Sigmoid colon (tissue), 7 donors: ENCODE results near the gene AKTIP. TPM values are rescaled to one million over a fixed set of nuclear protein-coding genes. Genes with fewer than 3 reads are reported as not detected.

ENCODE experiments used
- DNase-seq: peaks from one replicate; pipeline ENCODE4 v3.0.0-alpha.2; 2019
- H3K27ac ChIP-seq, 4 donors: fragments of 200-600 bp; sonication (generic); one replicate each; pipeline ENCODE4 v1.5.1; 2016 to 2019; ENCODE audit warnings: mild to moderate bottlenecking in 1 of 4
- H3K27me3 ChIP-seq, 3 donors: fragments of 200-600 bp; sonication (generic); one replicate each; pipeline ENCODE4 v1.5.1; 2019; ENCODE audit warnings: mild to moderate bottlenecking in 1 of 3
- H3K36me3 ChIP-seq, 4 donors: fragments of 200-600 bp; sonication (generic); one replicate each; pipeline ENCODE4 v1.5.1; 2016 to 2019
- H3K4me1 ChIP-seq, 4 donors: fragments of 200-600 bp; sonication (generic); one replicate each; pipeline ENCODE4 v1.5.1; 2017 to 2019
- H3K4me3 ChIP-seq, 4 donors: fragments of 200-600 bp; sonication (generic); one replicate each; pipeline ENCODE4 v1.5.1; 2017 to 2019; ENCODE audit warnings: mild to moderate bottlenecking in 2 of 4, moderate library complexity in 1 of 4
- H3K9me3 ChIP-seq, 4 donors: fragments of 200-600 bp in 3 of 4; sonication (generic) in 3 of 4; one replicate each; pipeline versions ENCODE4 v1.5.1 to v1.6.1; 2013 to 2019
- CTCF ChIP-seq, 4 experiments: fragments of 450-650 bp in 3 of 4; fragments of 200-600 bp in 1 of 4; IDR thresholded peaks; one replicate each; pipeline ENCODE4 v1.5.1; 2016 to 2019; ENCODE audit warnings: antibody characterized with exemption in 4 of 4, mild to moderate bottlenecking in 3 of 4, moderate library complexity in 2 of 4
- EP300 ChIP-seq, 4 donors: sonication (generic); formaldehyde crosslinking; IDR thresholded peaks; one replicate each; pipeline ENCODE4 v1.6.1; 2017; ENCODE audit warnings: antibody characterized with exemption in 4 of 4
- POLR2A ChIP-seq, 2 donors: fragments of 450-650 bp; IDR thresholded peaks; one replicate each; pipeline ENCODE4 v1.6.1; 2016; ENCODE audit warnings: antibody characterized with exemption in 2 of 2, mild to moderate bottlenecking in 2 of 2, moderate library complexity in 2 of 2
- POLR2AphosphoS5 ChIP-seq, 4 donors: sonication (generic); formaldehyde crosslinking; IDR thresholded peaks; one replicate each; pipeline ENCODE4 v1.6.1; 2017; ENCODE audit warnings: antibody characterized with exemption in 4 of 4
- WGBS, 2 donors: extraction: QIAGEN DNeasy Blood & Tissue Kit; methylation state at CpG; one replicate each; pipeline ENCODE4 v1.1.7; 2013; 5-methylcytosine and 5-hydroxymethylcytosine counted together
- intact Hi-C: fragments of 100-400 bp; cut with DNase I; formaldehyde crosslinking; loops from one replicate; pipeline ENCODE4 v1.15.1; 2023
- polyA plus RNA-seq, 3 donors: library from polyadenylated mRNA; stranded (reverse); fragments of 200-250 nt; gene quantifications; one replicate each; pipeline ENCODE4 v1.2.3, GENCODE V29; 2013
- total RNA-seq, 4 donors: library from RNA; depleted of rRNA; stranded (reverse); fragments of >200 nt; gene quantifications; one replicate each; pipeline ENCODE4 v1.1.0, GENCODE V29; 2016
- donor health status: healthy with polysubstance abuse.
- donor health status: Bipolar disorder and iron deficiency.
- donor health status: healthy.

AKTIP gene
- total and polyA plus RNA-seq, 7 donors, result 14.4 to 56.0 (median 39.5) TPM

GRCh38 chr16:53504665-53505064, 1.7 kb upstream of the AKTIP start:
- TF ChIP-seq POLR2AphosphoS5 (IDR thresholded peaks at IDR 0.05), result no peak
- TF ChIP-seq CTCF (IDR thresholded peaks at IDR 0.05), result no peak
- TF ChIP-seq POLR2A (IDR thresholded peaks at IDR 0.05), result no peak
- TF ChIP-seq EP300 (IDR thresholded peaks at IDR 0.05), result no peak
- Histone ChIP-seq H3K36me3 (no peaks in the 10 kb centered on the region), H3K4me1 (peaks cover 0 to 33% (median 28%) of the 10 kb centered on the region in 4 donors), H3K27ac (peak overlapping the region; percentile 92 to 99 (median 96)), H3K4me3 (peak overlapping the region in 1 of 4 donors; percentile 89), H3K27me3 (no peaks in the 10 kb centered on the region), H3K9me3 (no peaks in the 10 kb centered on the region)
- no peak for DNase-seq
- 85 to 92% methylated on average over 7 of the region's 7 CpGs for WGBS, 2 donors
- intact Hi-C loops, result loop anchor here (5.0 kb wide), 2 partner anchors 198 to 447 kb away; partner anchors contain the start of genes FTO and RPGRIP1L

GRCh38 chr16:53503991-53504663, 1.1 kb upstream of the AKTIP start:
- Histone ChIP-seq H3K4me3 (peak overlapping the region; percentile 50 to 99 (median 72)), H3K9me3 (no peaks in the 10 kb centered on the region), H3K4me1 (peaks cover 0 to 33% (median 28%) of the 10 kb centered on the region in 4 donors), H3K36me3 (no peaks in the 10 kb centered on the region), H3K27me3 (no peaks in the 10 kb centered on the region), H3K27ac (peak overlapping the region; percentile 92 to 99 (median 96))
- 6 to 9% methylated on average over 15 of the region's 15 CpGs for WGBS, 2 donors
- intact Hi-C loops, result loop anchor here (2.0 to 5.0 kb wide), 3 partner anchors 69 to 447 kb away; partner anchors contain the start of genes FTO, RBL2 and RPGRIP1L
- peak; percentile 81 for DNase-seq
- TF ChIP-seq POLR2AphosphoS5 (IDR thresholded peaks at IDR 0.05), result peak in 2 of 4 donors; percentile 12 to 30
- no peak for TF ChIP-seq CTCF (IDR thresholded peaks at IDR 0.05)
- TF ChIP-seq POLR2A (IDR thresholded peaks at IDR 0.05), result no peak
- TF ChIP-seq EP300 (IDR thresholded peaks at IDR 0.05), result no peak

GRCh38 chr16:53503270-53503923, 388 bp upstream of the AKTIP start:
- intact Hi-C loops, result loop anchor here (2.0 to 5.0 kb wide), 3 partner anchors 69 to 446 kb away; partner anchors contain the start of genes FTO, RBL2 and RPGRIP1L
- peak overlapping the region; percentile 77 to 99 (median 84) for H3K4me3 ChIP-seq
- no peaks in the 10 kb centered on the region for H3K27me3 ChIP-seq
- WGBS, 2 donors, result 0% methylated on average over 46 of the region's 46 CpGs
- H3K36me3 ChIP-seq, result no peaks in the 10 kb centered on the region
- H3K9me3 ChIP-seq, result no peaks in the 10 kb centered on the region
- peak overlapping the region; percentile 92 to 99 (median 96) for H3K27ac ChIP-seq
- DNase-seq, result peak; percentile 100
- TF ChIP-seq POLR2A (IDR thresholded peaks at IDR 0.05) (peak; percentile 85 to 90), POLR2AphosphoS5 (IDR thresholded peaks at IDR 0.05) (peak; percentile 94 to 98 (median 96)), EP300 (IDR thresholded peaks at IDR 0.05) (peak in 1 of 4 donors; percentile 6), CTCF (IDR thresholded peaks at IDR 0.05) (no peak)
- peaks cover 0 to 33% (median 28%) of the 10 kb centered on the region in 4 donors for H3K4me1 ChIP-seq

GRCh38 chr16:53501216-53501859, 1.7 kb downstream of the AKTIP start:
- no peak for DNase-seq
- Histone ChIP-seq H3K27me3 (no peaks in the 10 kb centered on the region), H3K4me3 (peak overlapping the region in 1 of 4 donors; percentile 99), H3K9me3 (no peaks in the 10 kb centered on the region), H3K27ac (no peak overlapping the region), H3K4me1 (peaks cover 0 to 33% (median 28%) of the 10 kb centered on the region in 4 donors), H3K36me3 (peaks cover 0 to 19% (median 11%) of the 10 kb centered on the region in 4 donors)
- 32 to 57% methylated on average over 9 of the region's 9 CpGs for whole genome bisulfite sequencing, 2 donors
- no peak for TF ChIP-seq POLR2AphosphoS5 (IDR thresholded peaks at IDR 0.05)
- no peak for TF ChIP-seq EP300 (IDR thresholded peaks at IDR 0.05)
- no peak for TF ChIP-seq CTCF (IDR thresholded peaks at IDR 0.05)
- TF ChIP-seq POLR2A (IDR thresholded peaks at IDR 0.05), result no peak
- intact Hi-C loops, result loop anchor here (5.0 kb wide), 2 partner anchors 201 to 444 kb away; partner anchors contain the start of genes FTO and RPGRIP1L
